Measurements from ENCODE around the gene PRDM15. TPM values are rescaled to one million over a fixed set of nuclear protein-coding genes. Genes with fewer than 3 reads are reported as not detected.

The PRDM15 gene
- total RNA-seq, 6 donors from 2014 or later: 5.3 to 31.4 (median 7.4) TPM

- Histone ChIP-seq H3K9me3 (no peaks in the 10 kb centered on the region), H3K4me3 (no peak overlapping the region), H3K4me1 (peaks cover 0 to 9% (median 4%) of the 10 kb centered on the region in 4 donors), H3K27me3 (no peaks in the 10 kb centered on the region), H3K36me3 (no peaks in the 10 kb centered on the region), H3K27ac (no peak overlapping the region)
- DNase-seq (no peak), ATAC-seq (ENCODE audit: low FRiP score in 2 of 2) (peak in 1 of 2 donors; percentile 60)
- TF ChIP-seq EP300 (IDR thresholded peaks at IDR 0.05) (no peak), CTCF (IDR thresholded peaks at IDR 0.05) (no peak), POLR2A (IDR thresholded peaks at IDR 0.05) (no peak), POLR2AphosphoS5 (IDR thresholded peaks at IDR 0.05) (no peak)
- 78 to 84% methylated on average over 10 of the region's 10 CpGs for WGBS, 2 donors
Measured at GRCh38 chr21:41868062-41868710, 11.0 kb downstream of the PRDM15 start.

- no peak overlapping the region for H3K27ac ChIP-seq
- no peak overlapping the region for H3K4me3 ChIP-seq
- peaks cover 0 to 9% (median 4%) of the 10 kb centered on the region in 4 donors for H3K4me1 ChIP-seq
- DNase-seq (no peak), ATAC-seq (ENCODE audit: low FRiP score in 2 of 2) (no peak)
- no peaks in the 10 kb centered on the region for H3K27me3 ChIP-seq
- no peaks in the 10 kb centered on the region for H3K9me3 ChIP-seq
- 95 to 98% methylated on average over 8 of the region's 8 CpGs for WGBS, 2 donors
- H3K36me3 ChIP-seq: no peaks in the 10 kb centered on the region
- TF ChIP-seq EP300 (IDR thresholded peaks at IDR 0.05) (no peak), POLR2AphosphoS5 (IDR thresholded peaks at IDR 0.05) (no peak), CTCF (IDR thresholded peaks at IDR 0.05) (no peak), POLR2A (IDR thresholded peaks at IDR 0.05) (no peak)
Measured at GRCh38 chr21:41867313-41867712, 11.8 kb downstream of the PRDM15 start.

- H3K27me3 ChIP-seq: no peaks in the 10 kb centered on the region
- 73 to 75% methylated on average over 9 to 11 of the region's 11 CpGs for WGBS, 2 donors
- peaks cover 0 to 9% (median 4%) of the 10 kb centered on the region in 4 donors for H3K4me1 ChIP-seq
- no peak for TF ChIP-seq CTCF (IDR thresholded peaks at IDR 0.05)
- no peak for TF ChIP-seq POLR2A (IDR thresholded peaks at IDR 0.05)
- ATAC-seq (ENCODE audit: low FRiP score in 2 of 2) (no peak), DNase-seq (peak in 1 of 2 donors; percentile 28)
- H3K9me3 ChIP-seq: no peaks in the 10 kb centered on the region
- no peak overlapping the region for H3K4me3 ChIP-seq
- no peak overlapping the region for H3K27ac ChIP-seq
- no peaks in the 10 kb centered on the region for H3K36me3 ChIP-seq
Measured at GRCh38 chr21:41866274-41866809, 12.8 kb downstream of the PRDM15 start.

- WGBS, 2 donors: 71 to 78% methylated on average over 15 of the region's 15 CpGs
- TF ChIP-seq EP300 (IDR thresholded peaks at IDR 0.05): no peak
- H3K36me3 ChIP-seq: no peaks in the 10 kb centered on the region
- H3K4me1 ChIP-seq: peaks cover 0 to 9% (median 4%) of the 10 kb centered on the region in 4 donors
- ATAC-seq (ENCODE audit: low FRiP score in 2 of 2) (peak in 1 of 2 donors; percentile 56), DNase-seq (no peak)
- H3K27ac ChIP-seq: no peak overlapping the region
- H3K4me3 ChIP-seq: no peak overlapping the region
- H3K9me3 ChIP-seq: no peaks in the 10 kb centered on the region
- H3K27me3 ChIP-seq: no peaks in the 10 kb centered on the region
Measured at GRCh38 chr21:41865002-41865777, 14.0 kb downstream of the PRDM15 start.

- TF ChIP-seq CTCF (IDR thresholded peaks at IDR 0.05) (no peak), POLR2A (IDR thresholded peaks at IDR 0.05) (no peak), POLR2AphosphoS5 (IDR thresholded peaks at IDR 0.05) (no peak)
- ATAC-seq (ENCODE audit: low FRiP score in 2 of 2): no peak
- Histone ChIP-seq H3K27me3 (no peaks in the 10 kb centered on the region), H3K4me1 (peaks cover 0 to 9% (median 4%) of the 10 kb centered on the region in 4 donors), H3K9me3 (no peaks in the 10 kb centered on the region), H3K4me3 (no peak overlapping the region), H3K36me3 (peaks cover 0 to 5% (median 3%) of the 10 kb centered on the region in 4 donors), H3K27ac (no peak overlapping the region)
- WGBS, 2 donors: 98 to 99% methylated on average over 7 to 10 of the region's 10 CpGs
- no peak for DNase-seq
Measured at GRCh38 chr21:41864311-41865001, 14.7 kb downstream of the PRDM15 start.
